HepG2 (cell line): ENCODE data around the gene IL17RC. TPM values are rescaled to one million over a fixed set of nuclear protein-coding genes. Genes with fewer than 3 reads are reported as not detected.

Experiments used
- BRF2 ChIP-seq: sonication (generic); formaldehyde crosslinking; IDR thresholded peaks from 2 replicates; pipeline ENCODE4 v1.8.1; 2022; ENCODE audit warnings: mild to moderate bottlenecking, missing genetic modification reagents
- ELF3 ChIP-seq: IDR thresholded peaks from 2 replicates; pipeline ENCODE4 v1.6.1; 2016; ENCODE audit warnings: missing genetic modification reagents, missing compliant biosample characterization
- FOSL2 ChIP-seq: sonication (generic); formaldehyde crosslinking; IDR thresholded peaks from 2 replicates; pipeline ENCODE4 v1.4.0; 2020; ENCODE audit warnings: missing genetic modification reagents
- FOXK1 ChIP-seq: sonication (generic); formaldehyde crosslinking; IDR thresholded peaks from 2 replicates; pipeline ENCODE4 v1.4.0; 2020; ENCODE audit warnings: low read depth, missing genetic modification reagents, borderline replicate concordance
- GABPB1 ChIP-seq: IDR thresholded peaks from 2 replicates; pipeline ENCODE4 v1.6.1; 2016; ENCODE audit warnings: mild to moderate bottlenecking, missing genetic modification reagents, moderate library complexity, missing compliant biosample characterization
- JUN ChIP-seq: sonication (generic); formaldehyde crosslinking; IDR thresholded peaks from 2 replicates; pipeline ENCODE4 v1.4.0; 2020; ENCODE audit warnings: mild to moderate bottlenecking, missing genetic modification reagents
- KDM2A ChIP-seq: sonication (generic); formaldehyde crosslinking; IDR thresholded peaks from 2 replicates; pipeline ENCODE4 v1.4.0; 2020; ENCODE audit warnings: low read depth, missing genetic modification reagents, borderline replicate concordance
- NFRKB ChIP-seq: fragments of 450-650 bp; IDR thresholded peaks from 2 replicates; pipeline ENCODE4 v1.6.1; 2017
- NRL ChIP-seq: sonication (generic); formaldehyde crosslinking; IDR thresholded peaks from 2 replicates; pipeline ENCODE4 v1.5.0; 2020; ENCODE audit warnings: missing genetic modification reagents, mild to moderate bottlenecking, moderate library complexity, borderline replicate concordance
- PHF8 ChIP-seq: sonication (generic); formaldehyde crosslinking; IDR thresholded peaks from 2 replicates; pipeline ENCODE4 v1.5.0; 2020; ENCODE audit warnings: missing genetic modification reagents
- POLR2AphosphoS2 ChIP-seq: IDR thresholded peaks from 2 replicates; pipeline ENCODE4 v1.6.1; 2011; ENCODE audit warnings: low read depth, low read length, improper control_type of control experiment
- RXRB ChIP-seq: IDR thresholded peaks from 2 replicates; pipeline ENCODE4 v1.6.1; 2016; ENCODE audit warnings: borderline replicate concordance, missing genetic modification reagents, missing compliant biosample characterization
- SALL1 ChIP-seq: sonication (generic); formaldehyde crosslinking; IDR thresholded peaks from 2 replicates; pipeline ENCODE4 v1.8.0; 2022; ENCODE audit warnings: mild to moderate bottlenecking, missing genetic modification reagents
- ZMAT3 ChIP-seq: sonication (generic); formaldehyde crosslinking; conservative IDR thresholded peaks from 2 replicates; pipeline ENCODE4 v1.7.0; 2021; ENCODE audit warnings: missing genetic modification reagents
- ZNF580 ChIP-seq: IDR thresholded peaks from 2 replicates; pipeline ENCODE4 v1.6.1; 2016; ENCODE audit warnings: low read depth, borderline replicate concordance
- ZNF614 ChIP-seq: IDR thresholded peaks from 2 replicates; pipeline ENCODE4 v1.6.1; 2018; ENCODE audit warnings: missing biosample characterization, missing genetic modification reagents, inconsistent platforms, borderline replicate concordance
- ZNF891 ChIP-seq: sonication (generic); formaldehyde crosslinking; IDR thresholded peaks from 2 replicates; pipeline ENCODE4 v1.5.0; 2020; ENCODE audit warnings: mild to moderate bottlenecking, missing genetic modification reagents
- polyA plus RNA-seq, 8 experiments: library from polyadenylated mRNA; depleted of rRNA in 3 of 8; stranded (reverse) in 7 of 8; unstranded in 1 of 8; fragments of >200 nt; fragmentation: Illumina TruSeq in 4 of 8; extraction: Trizol in 4 of 8; gene quantifications; 2 replicates each; pipeline versions ENCODE4 v1.2.1 to v1.2.3, GENCODE V29; 2011 to 2016; ENCODE audit warnings: low read depth in 4 of 8, missing spikeins in 1 of 8, mixed read lengths in 1 of 8; ENCODE audit not compliant: insufficient read depth in 1 of 8
- total RNA-seq, 5 experiments: library from RNA; depleted of rRNA; stranded (reverse); fragments of >200 nt; fragmentation: Illumina TruSeq; extraction: Trizol; gene quantifications; 2 replicates each; pipeline ENCODE4 v1.2.3, GENCODE V29; 2016; ENCODE audit warnings: low read depth in 1 of 5
- TF ChIP-seq, protein P1 (sequence below): sonication (generic); formaldehyde crosslinking; IDR thresholded peaks from 2 replicates; pipeline ENCODE4 v1.4.0; 2020; ENCODE audit warnings: missing genetic modification reagents
- TF ChIP-seq, protein P2 (sequence below): sonication (generic); formaldehyde crosslinking; IDR thresholded peaks from 2 replicates; pipeline ENCODE4 v1.5.0; 2020; ENCODE audit warnings: mild to moderate bottlenecking, missing genetic modification reagents, borderline replicate concordance
- TF ChIP-seq, protein P3 (sequence below): sonication (generic); formaldehyde crosslinking; IDR thresholded peaks from 2 replicates; pipeline ENCODE4 v1.4.0; 2020; ENCODE audit warnings: missing genetic modification reagents
- TF ChIP-seq, protein P4 (sequence below): sonication (generic); formaldehyde crosslinking; IDR thresholded peaks from 2 replicates; pipeline ENCODE4 v1.9.0; 2022; ENCODE audit warnings: low read depth, missing genetic modification reagents

Gene IL17RC
- total and polyA plus RNA-seq, 2 of the 13 experiments (the other 11 are each of a cell fraction or from before 2014, with no cell fraction given) = 20.7 to 24.0 TPM

DNA sequence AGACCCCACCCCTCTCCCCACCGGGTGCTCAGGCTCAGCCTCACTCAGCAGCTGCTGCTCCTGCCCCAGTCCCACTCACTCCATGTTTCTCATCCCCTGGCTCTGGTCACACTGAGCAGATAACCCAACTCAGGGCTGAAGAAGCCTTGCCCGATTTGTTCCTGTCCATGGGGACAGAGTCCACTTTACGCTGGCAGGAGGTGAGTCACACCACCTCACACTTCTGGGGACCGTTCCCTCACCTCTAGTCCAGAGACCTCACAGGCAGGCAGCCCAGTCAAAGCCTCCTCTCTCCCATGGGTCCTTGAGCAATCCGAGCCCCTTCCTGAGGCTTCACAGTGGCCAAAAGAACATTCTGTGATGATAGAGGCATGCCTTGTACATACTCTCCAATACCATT is 38.2 kb upstream of the IL17RC start (continued):
- TF ChIP-seq PHF8 (CRISPR knock-in tag) = 0 out of 2 replicates have a peak, but pooled peaks have one; percentile 8
- no peak for TF ChIP-seq POLR2AphosphoS2
- TF ChIP-seq ELF3 = peak; percentile 67
- TF ChIP-seq SALL1 (CRISPR knock-in tag) = peak; percentile 63; the same call in 1 of the 2 replicates
- TF ChIP-seq, protein P1, sequence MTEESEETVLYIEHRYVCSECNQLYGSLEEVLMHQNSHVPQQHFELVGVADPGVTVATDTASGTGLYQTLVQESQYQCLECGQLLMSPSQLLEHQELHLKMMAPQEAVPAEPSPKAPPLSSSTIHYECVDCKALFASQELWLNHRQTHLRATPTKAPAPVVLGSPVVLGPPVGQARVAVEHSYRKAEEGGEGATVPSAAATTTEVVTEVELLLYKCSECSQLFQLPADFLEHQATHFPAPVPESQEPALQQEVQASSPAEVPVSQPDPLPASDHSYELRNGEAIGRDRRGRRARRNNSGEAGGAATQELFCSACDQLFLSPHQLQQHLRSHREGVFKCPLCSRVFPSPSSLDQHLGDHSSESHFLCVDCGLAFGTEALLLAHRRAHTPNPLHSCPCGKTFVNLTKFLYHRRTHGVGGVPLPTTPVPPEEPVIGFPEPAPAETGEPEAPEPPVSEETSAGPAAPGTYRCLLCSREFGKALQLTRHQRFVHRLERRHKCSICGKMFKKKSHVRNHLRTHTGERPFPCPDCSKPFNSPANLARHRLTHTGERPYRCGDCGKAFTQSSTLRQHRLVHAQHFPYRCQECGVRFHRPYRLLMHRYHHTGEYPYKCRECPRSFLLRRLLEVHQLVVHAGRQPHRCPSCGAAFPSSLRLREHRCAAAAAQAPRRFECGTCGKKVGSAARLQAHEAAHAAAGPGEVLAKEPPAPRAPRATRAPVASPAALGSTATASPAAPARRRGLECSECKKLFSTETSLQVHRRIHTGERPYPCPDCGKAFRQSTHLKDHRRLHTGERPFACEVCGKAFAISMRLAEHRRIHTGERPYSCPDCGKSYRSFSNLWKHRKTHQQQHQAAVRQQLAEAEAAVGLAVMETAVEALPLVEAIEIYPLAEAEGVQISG (CRISPR knock-in tag) = peak; percentile 71
- TF ChIP-seq, protein P2, sequence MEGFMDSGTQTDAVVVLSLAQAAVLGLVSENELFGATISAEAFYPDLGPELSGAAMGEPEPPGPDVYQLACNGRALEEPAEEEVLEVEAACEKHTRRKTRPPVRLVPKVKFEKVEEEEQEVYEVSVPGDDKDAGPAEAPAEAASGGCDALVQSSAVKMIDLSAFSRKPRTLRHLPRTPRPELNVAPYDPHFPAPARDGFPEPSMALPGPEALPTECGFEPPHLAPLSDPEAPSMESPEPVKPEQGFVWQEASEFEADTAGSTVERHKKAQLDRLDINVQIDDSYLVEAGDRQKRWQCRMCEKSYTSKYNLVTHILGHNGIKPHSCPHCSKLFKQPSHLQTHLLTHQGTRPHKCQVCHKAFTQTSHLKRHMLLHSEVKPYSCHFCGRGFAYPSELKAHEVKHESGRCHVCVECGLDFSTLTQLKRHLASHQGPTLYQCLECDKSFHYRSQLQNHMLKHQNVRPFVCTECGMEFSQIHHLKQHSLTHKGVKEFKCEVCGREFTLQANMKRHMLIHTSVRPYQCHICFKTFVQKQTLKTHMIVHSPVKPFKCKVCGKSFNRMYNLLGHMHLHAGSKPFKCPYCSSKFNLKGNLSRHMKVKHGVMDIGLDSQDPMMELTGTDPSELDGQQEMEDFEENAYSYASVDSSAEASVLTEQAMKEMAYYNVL (CRISPR knock-in tag) = no peak
- TF ChIP-seq, protein P3, sequence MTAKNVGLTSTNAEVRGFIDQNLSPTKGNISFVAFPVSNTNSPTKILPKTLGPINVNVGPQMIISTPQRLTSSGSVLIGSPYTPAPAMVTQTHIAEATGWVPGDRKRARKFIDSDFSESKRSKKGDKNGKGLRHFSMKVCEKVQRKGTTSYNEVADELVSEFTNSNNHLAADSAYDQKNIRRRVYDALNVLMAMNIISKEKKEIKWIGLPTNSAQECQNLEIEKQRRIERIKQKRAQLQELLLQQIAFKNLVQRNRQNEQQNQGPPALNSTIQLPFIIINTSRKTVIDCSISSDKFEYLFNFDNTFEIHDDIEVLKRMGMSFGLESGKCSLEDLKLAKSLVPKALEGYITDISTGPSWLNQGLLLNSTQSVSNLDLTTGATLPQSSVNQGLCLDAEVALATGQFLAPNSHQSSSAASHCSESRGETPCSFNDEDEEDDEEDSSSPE (CRISPR knock-in tag) = no peak
- peak; percentile 59; the same call in 1 of the 2 replicates for TF ChIP-seq KDM2A (CRISPR knock-in tag)
- peak; percentile 81; the same call in 1 of the 2 replicates for TF ChIP-seq RXRB (CRISPR knock-in tag)
- TF ChIP-seq BRF2 (CRISPR knock-in tag) = no peak
- TF ChIP-seq FOXK1 = 0 out of 2 replicates have a peak, but pooled peaks have one; percentile 13
- TF ChIP-seq ZNF614 (CRISPR knock-in tag) = peak; percentile 43; the same call in 1 of the 2 replicates
- no peak for TF ChIP-seq NFRKB
- TF ChIP-seq ZNF891 (CRISPR knock-in tag) = peak; percentile 73; the same call in 1 of the 2 replicates
- TF ChIP-seq FOSL2 (CRISPR knock-in tag) = peak; percentile 98
- peak; percentile 54; the same call in 1 of the 2 replicates for TF ChIP-seq ZNF580 (CRISPR knock-in tag)
- peak; percentile 84; the same call in 1 of the 2 replicates for TF ChIP-seq JUN (CRISPR knock-in tag)
- TF ChIP-seq NRL (CRISPR knock-in tag) = peak; percentile 84
- TF ChIP-seq, protein P4, sequence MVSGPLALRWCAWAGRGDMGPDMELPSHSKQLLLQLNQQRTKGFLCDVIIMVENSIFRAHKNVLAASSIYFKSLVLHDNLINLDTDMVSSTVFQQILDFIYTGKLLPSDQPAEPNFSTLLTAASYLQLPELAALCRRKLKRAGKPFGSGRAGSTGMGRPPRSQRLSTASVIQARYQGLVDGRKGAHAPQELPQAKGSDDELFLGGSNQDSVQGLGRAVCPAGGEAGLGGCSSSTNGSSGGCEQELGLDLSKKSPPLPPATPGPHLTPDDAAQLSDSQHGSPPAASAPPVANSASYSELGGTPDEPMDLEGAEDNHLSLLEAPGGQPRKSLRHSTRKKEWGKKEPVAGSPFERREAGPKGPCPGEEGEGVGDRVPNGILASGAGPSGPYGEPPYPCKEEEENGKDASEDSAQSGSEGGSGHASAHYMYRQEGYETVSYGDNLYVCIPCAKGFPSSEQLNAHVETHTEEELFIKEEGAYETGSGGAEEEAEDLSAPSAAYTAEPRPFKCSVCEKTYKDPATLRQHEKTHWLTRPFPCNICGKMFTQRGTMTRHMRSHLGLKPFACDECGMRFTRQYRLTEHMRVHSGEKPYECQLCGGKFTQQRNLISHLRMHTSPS (CRISPR knock-in tag) = 0 out of 2 replicates have a peak, but pooled peaks have one; percentile 33
- no peak; the same call in 1 of the 2 replicates for TF ChIP-seq GABPB1 (CRISPR knock-in tag)
- 0 out of 2 replicates have a peak, but pooled peaks have one; percentile 17 for TF ChIP-seq ZMAT3 (CRISPR knock-in tag)
